Liver (tissue), 9 donors: ENCODE measurements around the gene GRIN2A. TPM values are rescaled to one million over a fixed set of nuclear protein-coding genes. Genes with fewer than 3 reads are reported as not detected.

Experiments used
- DNase-seq: peaks from one replicate; pipeline ENCODE4 v3.0.0-alpha.2; 2017; ENCODE audit warnings: low spot score
- H3K27ac ChIP-seq, 2 donors: one replicate each; pipeline ENCODE4 v1.7.0; 2013; ENCODE audit warnings: inconsistent platforms in 2 of 2, low read length in 2 of 2, control low read depth in 1 of 2, low read depth in 1 of 2, mild to moderate bottlenecking in 1 of 2
- H3K27me3 ChIP-seq, 4 donors: one replicate each; pipeline versions ENCODE4 v1.6.1 to v1.7.0; 2013; ENCODE audit warnings: low read length in 3 of 4, inconsistent platforms in 1 of 4, mild to moderate bottlenecking in 1 of 4, moderate library complexity in 1 of 4; ENCODE audit not compliant: control insufficient read depth in 4 of 4, insufficient read depth in 4 of 4
- H3K36me3 ChIP-seq, 4 donors: one replicate each; pipeline versions ENCODE4 v1.6.1 to v1.7.0; 2013; ENCODE audit warnings: low read length in 3 of 4, mild to moderate bottlenecking in 3 of 4, low read depth in 1 of 4, moderate library complexity in 1 of 4; ENCODE audit not compliant: control insufficient read depth in 4 of 4, insufficient read depth in 3 of 4
- H3K4me1 ChIP-seq, 4 donors: one replicate each; pipeline versions ENCODE4 v1.6.1 to v1.7.0; 2013; ENCODE audit warnings: low read length in 3 of 4, mild to moderate bottlenecking in 3 of 4, moderate library complexity in 1 of 4; ENCODE audit not compliant: control insufficient read depth in 4 of 4, insufficient read depth in 4 of 4
- H3K4me3 ChIP-seq, 3 donors: one replicate each; pipeline versions ENCODE4 v1.6.1 to v1.7.0; 2013; ENCODE audit warnings: low read length in 3 of 3, control low read depth in 1 of 3, low read depth in 1 of 3, mild to moderate bottlenecking in 1 of 3
- H3K9ac ChIP-seq, 2 donors: one replicate each; pipeline ENCODE4 v1.7.0; 2013; ENCODE audit warnings: low read length in 2 of 2, mild to moderate bottlenecking in 2 of 2, moderate library complexity in 2 of 2, control low read depth in 1 of 2, low read depth in 1 of 2
- H3K9me3 ChIP-seq, 4 donors: one replicate each; pipeline versions ENCODE4 v1.6.1 to v1.7.0; 2013; ENCODE audit warnings: low read length in 3 of 4; ENCODE audit not compliant: control insufficient read depth in 4 of 4
- EGR1 ChIP-seq, 2 donors: IDR thresholded peaks; 2 replicates each; pipeline ENCODE4 v1.6.1; 2016 to 2018; ENCODE audit warnings: antibody characterized with exemption in 2 of 2, low read depth in 2 of 2
- FOXA1 ChIP-seq: IDR thresholded peaks from 2 replicates; pipeline ENCODE4 v1.6.1; 2016; ENCODE audit warnings: antibody characterized with exemption
- FOXA2 ChIP-seq: IDR thresholded peaks from 2 replicates; pipeline ENCODE4 v1.6.1; 2016; ENCODE audit warnings: antibody characterized with exemption
- GABPA ChIP-seq, 2 donors: IDR thresholded peaks in 1 of 2; conservative IDR thresholded peaks in 1 of 2; 2 replicates each; pipeline ENCODE4 v1.6.1; 2016; ENCODE audit warnings: antibody characterized with exemption in 2 of 2, mild to moderate bottlenecking in 1 of 2, moderate library complexity in 1 of 2
- HNF4A ChIP-seq, 2 donors: conservative IDR thresholded peaks; 2 replicates each; pipeline ENCODE4 v1.6.1; 2016; ENCODE audit warnings: antibody characterized with exemption in 2 of 2, mild to moderate bottlenecking in 2 of 2
- HNF4G ChIP-seq: IDR thresholded peaks from 2 replicates; pipeline ENCODE4 v1.6.1; 2016; ENCODE audit warnings: antibody characterized with exemption
- JUND ChIP-seq, 2 donors: IDR thresholded peaks; 2 replicates each; pipeline ENCODE4 v1.6.1; 2016; ENCODE audit warnings: antibody characterized with exemption in 2 of 2
- NR2F2 ChIP-seq: IDR thresholded peaks from 2 replicates; pipeline ENCODE4 v1.6.1; 2016; ENCODE audit warnings: antibody characterized with exemption
- RXRA ChIP-seq, 2 donors: IDR thresholded peaks; 2 replicates each; pipeline ENCODE4 v1.6.1; 2017 to 2018; ENCODE audit warnings: antibody characterized with exemption in 2 of 2, mild to moderate bottlenecking in 1 of 2
- SP1 ChIP-seq: IDR thresholded peaks from 2 replicates; pipeline ENCODE4 v1.6.1; 2018; ENCODE audit warnings: antibody characterized with exemption, mild to moderate bottlenecking
- TAF1 ChIP-seq: conservative IDR thresholded peaks from 2 replicates; pipeline ENCODE4 v1.6.1; 2016; ENCODE audit warnings: antibody characterized with exemption, mild to moderate bottlenecking
- YY1 ChIP-seq: IDR thresholded peaks from 2 replicates; pipeline ENCODE4 v1.6.1; 2016; ENCODE audit warnings: antibody characterized with exemption, mild to moderate bottlenecking
- WGBS: extraction: QIAGEN DNeasy Blood & Tissue Kit; methylation state at CpG from one replicate; pipeline ENCODE4 v1.1.7; 2013; 5-methylcytosine and 5-hydroxymethylcytosine counted together
- polyA plus RNA-seq, 2 donors: library from polyadenylated mRNA; stranded (reverse) in 1 of 2; unstranded in 1 of 2; fragments of 200-250 nt in 1 of 2; fragments of >200 nt in 1 of 2; fragmentation: Nextera tagmentation in 1 of 2; extraction: Ambion mirVana in 1 of 2; gene quantifications; one replicate each; pipeline versions ENCODE4 v1.2.1 to v1.2.3, GENCODE V29; 2013 to 2015
- total RNA-seq, 2 donors: library from RNA; depleted of rRNA; stranded (reverse); fragments of >200 nt; gene quantifications; one replicate each; pipeline ENCODE4 v1.2.3, GENCODE V29; 2014
- TF ChIP-seq, protein P1 (sequence below): IDR thresholded peaks from 2 replicates; pipeline ENCODE4 v1.6.1; 2016; ENCODE audit warnings: antibody characterized with exemption
- TF ChIP-seq, protein P2 (sequence below): IDR thresholded peaks from 2 replicates; pipeline ENCODE4 v1.6.1; 2016; ENCODE audit warnings: antibody characterized with exemption, mild to moderate bottlenecking
- TF ChIP-seq, protein P3 (sequence below): IDR thresholded peaks from 2 replicates; pipeline ENCODE4 v1.6.1; 2016; ENCODE audit warnings: antibody characterized with exemption
- TF ChIP-seq, protein P4 (sequence below): fragments of 150-350 bp; IDR thresholded peaks from 2 replicates; pipeline ENCODE4 v1.5.1; 2017; ENCODE audit warnings: improper control_type of control experiment, low read depth, low read length; ENCODE audit not compliant: missing input control
- donor health status: healthy.
- donor health status: healthy.
- donor health status: healthy.
- donor health status: healthy.
- donor health status: healthy.

GRIN2A gene
- total and polyA plus RNA-seq, 4 donors, result under 0.01 to 0.08 (median 0.07) TPM; not detected in 1

DNA sequence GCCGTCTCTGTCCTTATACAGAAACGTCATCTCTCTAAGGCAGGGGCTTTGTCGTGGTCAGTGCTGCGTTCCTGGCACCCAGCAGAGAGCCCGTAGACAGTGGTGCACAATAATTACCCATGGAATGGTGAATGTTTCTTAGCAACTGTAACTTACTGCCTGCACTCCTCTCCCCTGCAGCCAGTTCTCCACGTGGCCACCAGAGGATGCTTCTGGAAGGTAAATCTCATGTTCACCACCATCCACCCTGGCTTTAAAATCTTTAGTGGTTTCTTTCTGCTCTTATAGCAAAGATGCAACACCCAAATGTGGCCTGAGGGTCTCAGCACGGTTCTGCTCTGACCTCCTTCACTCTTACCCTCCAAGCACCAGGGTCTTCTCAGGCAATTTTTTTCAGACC, 150.8 kb downstream of the GRIN2A start:
- H3K27ac ChIP-seq, result no peak overlapping the region
- WGBS, result 68% methylated on average over 7 of the region's 7 CpGs
- TF ChIP-seq HNF4G (no peak), TAF1 (no peak), NR2F2 (no peak), GABPA (IDR thresholded peaks at IDR 0.05 in 1 of 2, conservative IDR thresholded peaks at IDR 0.05 in 1 of 2) (no peak), FOXA1 (no peak)
- TF ChIP-seq, protein P1, sequence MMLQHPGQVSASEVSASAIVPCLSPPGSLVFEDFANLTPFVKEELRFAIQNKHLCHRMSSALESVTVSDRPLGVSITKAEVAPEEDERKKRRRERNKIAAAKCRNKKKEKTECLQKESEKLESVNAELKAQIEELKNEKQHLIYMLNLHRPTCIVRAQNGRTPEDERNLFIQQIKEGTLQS, result no peak

DNA sequence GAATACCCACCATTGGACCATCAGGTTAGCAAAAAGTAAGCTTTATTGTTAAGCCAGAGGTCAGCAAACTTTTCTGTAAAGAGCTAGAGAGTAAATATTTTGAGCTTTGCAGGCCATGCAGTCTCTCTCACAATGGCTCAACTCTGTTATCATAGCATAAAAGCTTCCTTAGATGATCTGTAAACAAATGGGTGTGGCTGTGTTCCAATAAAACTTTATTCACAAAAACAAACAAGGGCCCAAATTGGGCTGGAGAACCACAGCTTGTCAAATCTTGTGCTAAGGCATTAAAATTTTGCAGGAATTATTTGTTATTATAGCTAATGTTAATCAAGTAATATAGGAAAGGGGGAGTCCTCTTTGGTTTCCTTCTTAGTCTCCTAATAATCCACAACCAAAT, 153.6 kb downstream of the GRIN2A start:
- H3K9ac ChIP-seq, result no peak overlapping the region
- H3K9me3 ChIP-seq, result no peaks in the 10 kb centered on the region
- H3K27ac ChIP-seq, result no peak overlapping the region
- H3K27me3 ChIP-seq, result peaks cover 0 to 3% (median 0%) of the 10 kb centered on the region in 4 donors
- no peak for TF ChIP-seq HNF4G
- TF ChIP-seq FOXA2, result no peak
- TF ChIP-seq, protein P2, sequence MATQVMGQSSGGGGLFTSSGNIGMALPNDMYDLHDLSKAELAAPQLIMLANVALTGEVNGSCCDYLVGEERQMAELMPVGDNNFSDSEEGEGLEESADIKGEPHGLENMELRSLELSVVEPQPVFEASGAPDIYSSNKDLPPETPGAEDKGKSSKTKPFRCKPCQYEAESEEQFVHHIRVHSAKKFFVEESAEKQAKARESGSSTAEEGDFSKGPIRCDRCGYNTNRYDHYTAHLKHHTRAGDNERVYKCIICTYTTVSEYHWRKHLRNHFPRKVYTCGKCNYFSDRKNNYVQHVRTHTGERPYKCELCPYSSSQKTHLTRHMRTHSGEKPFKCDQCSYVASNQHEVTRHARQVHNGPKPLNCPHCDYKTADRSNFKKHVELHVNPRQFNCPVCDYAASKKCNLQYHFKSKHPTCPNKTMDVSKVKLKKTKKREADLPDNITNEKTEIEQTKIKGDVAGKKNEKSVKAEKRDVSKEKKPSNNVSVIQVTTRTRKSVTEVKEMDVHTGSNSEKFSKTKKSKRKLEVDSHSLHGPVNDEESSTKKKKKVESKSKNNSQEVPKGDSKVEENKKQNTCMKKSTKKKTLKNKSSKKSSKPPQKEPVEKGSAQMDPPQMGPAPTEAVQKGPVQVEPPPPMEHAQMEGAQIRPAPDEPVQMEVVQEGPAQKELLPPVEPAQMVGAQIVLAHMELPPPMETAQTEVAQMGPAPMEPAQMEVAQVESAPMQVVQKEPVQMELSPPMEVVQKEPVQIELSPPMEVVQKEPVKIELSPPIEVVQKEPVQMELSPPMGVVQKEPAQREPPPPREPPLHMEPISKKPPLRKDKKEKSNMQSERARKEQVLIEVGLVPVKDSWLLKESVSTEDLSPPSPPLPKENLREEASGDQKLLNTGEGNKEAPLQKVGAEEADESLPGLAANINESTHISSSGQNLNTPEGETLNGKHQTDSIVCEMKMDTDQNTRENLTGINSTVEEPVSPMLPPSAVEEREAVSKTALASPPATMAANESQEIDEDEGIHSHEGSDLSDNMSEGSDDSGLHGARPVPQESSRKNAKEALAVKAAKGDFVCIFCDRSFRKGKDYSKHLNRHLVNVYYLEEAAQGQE, result no peak
- TF ChIP-seq, protein P3, sequence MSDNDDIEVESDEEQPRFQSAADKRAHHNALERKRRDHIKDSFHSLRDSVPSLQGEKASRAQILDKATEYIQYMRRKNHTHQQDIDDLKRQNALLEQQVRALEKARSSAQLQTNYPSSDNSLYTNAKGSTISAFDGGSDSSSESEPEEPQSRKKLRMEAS, result no peak
- no peak for TF ChIP-seq YY1
- TF ChIP-seq EGR1 (IDR thresholded peaks at IDR 0.05; ENCODE audit: low read depth in 2 of 2), result no peak
- no peak for TF ChIP-seq HNF4A (conservative IDR thresholded peaks at IDR 0.05)
- TF ChIP-seq, protein P4, sequence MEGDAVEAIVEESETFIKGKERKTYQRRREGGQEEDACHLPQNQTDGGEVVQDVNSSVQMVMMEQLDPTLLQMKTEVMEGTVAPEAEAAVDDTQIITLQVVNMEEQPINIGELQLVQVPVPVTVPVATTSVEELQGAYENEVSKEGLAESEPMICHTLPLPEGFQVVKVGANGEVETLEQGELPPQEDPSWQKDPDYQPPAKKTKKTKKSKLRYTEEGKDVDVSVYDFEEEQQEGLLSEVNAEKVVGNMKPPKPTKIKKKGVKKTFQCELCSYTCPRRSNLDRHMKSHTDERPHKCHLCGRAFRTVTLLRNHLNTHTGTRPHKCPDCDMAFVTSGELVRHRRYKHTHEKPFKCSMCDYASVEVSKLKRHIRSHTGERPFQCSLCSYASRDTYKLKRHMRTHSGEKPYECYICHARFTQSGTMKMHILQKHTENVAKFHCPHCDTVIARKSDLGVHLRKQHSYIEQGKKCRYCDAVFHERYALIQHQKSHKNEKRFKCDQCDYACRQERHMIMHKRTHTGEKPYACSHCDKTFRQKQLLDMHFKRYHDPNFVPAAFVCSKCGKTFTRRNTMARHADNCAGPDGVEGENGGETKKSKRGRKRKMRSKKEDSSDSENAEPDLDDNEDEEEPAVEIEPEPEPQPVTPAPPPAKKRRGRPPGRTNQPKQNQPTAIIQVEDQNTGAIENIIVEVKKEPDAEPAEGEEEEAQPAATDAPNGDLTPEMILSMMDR, result no peak
- no peak for TF ChIP-seq RXRA (IDR thresholded peaks at IDR 0.05)
- no peak for TF ChIP-seq TAF1
- no peak for TF ChIP-seq JUND (IDR thresholded peaks at IDR 0.05)
- TF ChIP-seq FOXA1, result no peak
- TF ChIP-seq SP1, result no peak
- DNase-seq, result no peak
- H3K4me3 ChIP-seq, result no peak overlapping the region
- no peaks in the 10 kb centered on the region for H3K36me3 ChIP-seq
- H3K4me1 ChIP-seq, result no peaks in the 10 kb centered on the region

More for the DNA sequence above, 150.8 kb downstream of the GRIN2A start:
- Histone ChIP-seq H3K4me1 (no peaks in the 10 kb centered on the region), H3K4me3 (no peak overlapping the region), H3K36me3 (no peaks in the 10 kb centered on the region), H3K9me3 (no peaks in the 10 kb centered on the region), H3K9ac (no peak overlapping the region), H3K27me3 (peaks cover 0 to 3% (median 0%) of the 10 kb centered on the region in 4 donors)
- DNase-seq, result no peak
